HG03025 (cell line): ENCODE results near the gene POFUT2.

Experiments
- ATAC-seq: cut with Tn5 transposase; IDR thresholded peaks from one replicate; pipeline ENCODE4 v1.9.1; 2021; ENCODE audit warnings: mild to moderate bottlenecking, moderate library complexity; ENCODE audit not compliant: unreplicated experiment, low FRiP score

POFUT2 gene

DNA sequence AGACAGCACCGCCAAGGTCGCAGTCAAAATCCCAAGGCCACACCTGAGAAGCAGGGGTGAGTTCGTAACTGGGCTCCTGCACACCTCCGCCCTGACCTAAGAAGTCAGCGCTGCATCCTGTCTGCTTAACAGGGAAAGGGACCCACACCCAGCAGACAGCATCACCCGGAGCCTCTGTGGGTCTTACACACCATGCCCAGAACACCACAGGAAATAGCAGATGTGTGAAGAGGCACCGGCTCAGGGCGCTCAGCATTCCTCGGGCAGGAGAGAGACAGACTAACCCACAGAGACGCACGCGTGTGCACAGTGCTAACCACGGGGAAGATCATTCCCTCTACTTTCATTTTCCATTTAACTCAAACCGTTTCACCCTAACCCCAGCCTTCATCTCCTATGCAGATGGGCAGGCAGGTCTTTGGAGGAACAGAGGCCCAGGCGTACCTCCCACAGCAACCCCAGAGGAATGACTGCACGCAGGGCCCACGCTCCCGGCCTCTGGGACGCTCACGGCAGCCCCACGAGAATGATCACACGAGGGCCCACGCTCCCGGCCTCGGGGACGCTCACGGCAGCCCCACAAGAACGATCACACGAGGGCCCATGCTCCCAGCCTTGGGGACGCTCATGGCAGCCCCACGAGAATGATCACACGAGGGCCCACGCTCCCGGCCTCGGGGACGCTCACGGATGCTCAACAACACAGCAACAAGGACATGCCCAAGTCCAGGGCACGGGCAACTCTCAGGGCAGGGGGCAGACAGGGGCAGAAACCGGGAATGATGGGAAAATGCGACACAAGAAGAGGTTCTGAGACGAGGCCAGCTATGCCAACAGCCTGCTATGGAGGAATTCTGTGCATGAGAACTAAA lies 20.9 kb downstream of the POFUT2 start:
- no peak for ATAC-seq

- no peak for ATAC-seq
Observed at GRCh38 chr21:45265721-45266517, 21.8 kb downstream of the POFUT2 start.

DNA sequence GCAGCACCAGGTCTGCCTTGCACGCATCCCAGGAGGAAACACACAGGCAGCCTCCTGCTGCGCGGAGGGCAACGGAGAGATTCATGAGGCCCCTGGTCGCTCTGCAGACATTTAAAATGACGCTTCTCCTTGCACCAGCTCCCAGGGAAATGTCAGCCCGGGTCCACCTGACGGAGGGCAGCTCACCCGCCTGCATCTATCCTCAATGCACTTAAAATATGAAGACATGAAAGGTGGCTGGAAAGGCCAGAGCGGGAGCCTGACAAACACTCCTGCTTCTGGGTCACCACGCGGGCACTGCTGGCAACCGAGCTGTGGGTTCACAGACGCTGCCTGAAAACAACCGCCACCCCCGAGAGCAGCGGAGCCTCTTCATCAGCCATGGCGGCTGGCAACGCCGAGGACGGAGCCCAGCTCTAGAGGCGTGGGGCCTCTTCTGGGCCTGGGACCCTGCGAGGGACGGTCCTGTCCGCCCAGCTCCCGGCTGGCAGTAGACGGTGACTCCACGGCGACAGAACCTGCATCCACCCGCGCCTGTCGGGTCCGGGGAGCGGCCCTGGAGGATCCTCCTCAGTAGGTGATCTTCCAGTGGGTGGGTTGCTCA lies 22.7 kb downstream of the POFUT2 start:
- no peak for ATAC-seq

DNA sequence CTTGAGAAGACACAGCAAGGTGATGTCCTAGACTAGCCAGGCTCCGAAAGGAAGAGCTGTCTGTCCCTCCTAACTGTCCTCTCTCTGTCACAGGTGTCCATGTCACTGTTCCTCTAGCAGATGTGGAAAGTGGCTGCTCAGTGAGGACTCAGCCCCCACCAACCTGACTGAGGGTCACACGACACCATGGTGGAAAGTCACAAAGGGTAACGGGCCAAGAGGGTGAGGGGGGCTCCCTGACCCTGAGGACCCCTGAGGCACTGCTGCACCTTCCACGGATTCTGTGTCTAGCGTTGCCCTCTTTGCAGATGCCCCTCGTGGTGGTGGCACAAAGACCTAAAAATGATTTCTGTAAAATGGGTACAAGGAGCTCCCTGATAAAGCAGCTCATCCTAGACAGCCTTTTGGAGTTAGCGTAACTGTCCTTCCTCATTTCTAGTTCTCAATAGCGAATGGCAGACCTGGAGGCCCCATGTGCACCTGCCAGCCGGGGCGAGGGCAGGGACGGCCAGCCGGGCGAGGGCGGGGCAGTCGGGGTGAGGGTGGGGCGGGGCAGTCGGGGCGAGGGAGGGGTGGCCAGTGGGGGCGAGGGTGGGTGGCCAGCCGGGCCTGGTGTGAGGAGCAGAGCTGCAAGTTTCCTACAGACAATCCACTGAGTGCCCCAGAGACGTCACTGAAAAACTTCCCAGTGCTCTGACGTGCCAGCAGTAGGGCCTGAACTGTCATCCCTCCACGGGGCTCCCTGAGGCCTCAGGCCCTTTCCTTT lies 23.4 kb downstream of the POFUT2 start:
- no peak for ATAC-seq

- ATAC-seq, result no peak
Observed at GRCh38 chr21:45263534-45263933, 24.2 kb downstream of the POFUT2 start.

DNA sequence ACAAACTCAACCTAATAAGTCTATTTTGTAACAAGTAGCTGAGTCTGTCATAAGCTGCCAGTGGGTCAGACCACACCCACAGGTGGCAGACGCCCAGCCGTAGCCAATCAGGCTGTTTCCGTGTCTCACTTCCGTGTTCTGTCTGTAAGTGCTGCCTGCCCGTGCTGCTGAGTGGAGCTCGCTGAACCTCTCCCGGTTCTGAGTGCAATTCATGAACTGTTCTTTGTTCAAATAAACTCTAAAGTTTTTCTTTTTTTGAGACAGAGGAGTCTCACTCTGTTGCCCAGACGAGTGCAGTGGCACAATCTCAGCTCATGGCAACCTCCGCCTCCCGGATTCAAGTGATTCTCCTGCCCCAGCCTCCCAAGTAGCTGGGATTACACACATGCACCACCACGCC lies 25.1 kb downstream of the POFUT2 start:
- no peak for ATAC-seq

GRCh38 chr21:45262041-45262581 lies 25.6 kb downstream of the POFUT2 start:
- ATAC-seq, result no peak

- ATAC-seq, result no peak
Observed at GRCh38 chr21:45261093-45261492, 26.6 kb downstream of the POFUT2 start.

- no peak for ATAC-seq
Observed at GRCh38 chr21:45260191-45260825, 27.4 kb downstream of the POFUT2 start.

DNA sequence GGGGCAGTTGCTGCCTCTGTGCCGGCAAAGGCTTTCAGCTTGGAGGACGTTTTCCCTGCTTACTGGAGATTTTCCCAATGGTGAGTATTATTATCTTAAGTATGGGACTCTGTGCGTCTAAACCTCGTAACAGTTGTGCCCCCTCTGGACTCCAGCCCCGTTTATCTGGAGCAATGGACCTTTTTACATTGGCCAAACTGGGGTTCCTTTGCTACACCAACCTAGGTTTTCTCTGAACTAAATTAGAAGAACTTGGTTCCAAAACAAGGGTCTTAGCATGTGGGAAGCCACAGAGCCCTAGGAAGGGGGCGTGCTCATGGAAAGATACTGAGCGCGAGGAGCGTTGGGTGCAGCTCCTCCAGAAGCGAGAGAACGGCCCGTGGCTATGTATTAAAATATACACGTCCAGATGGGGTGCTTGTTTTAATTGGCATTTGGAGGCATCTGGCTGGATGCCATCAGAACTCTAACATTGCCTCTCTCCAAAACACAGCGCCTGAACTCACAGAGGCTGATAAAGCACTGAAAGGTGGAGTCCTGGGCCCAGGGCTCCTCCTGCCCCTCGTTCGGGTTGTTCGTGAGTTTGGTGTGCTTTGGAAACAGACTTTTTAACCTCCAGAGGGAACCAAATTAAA lies 28.4 kb downstream of the POFUT2 start:
- ATAC-seq, result no peak

DNA sequence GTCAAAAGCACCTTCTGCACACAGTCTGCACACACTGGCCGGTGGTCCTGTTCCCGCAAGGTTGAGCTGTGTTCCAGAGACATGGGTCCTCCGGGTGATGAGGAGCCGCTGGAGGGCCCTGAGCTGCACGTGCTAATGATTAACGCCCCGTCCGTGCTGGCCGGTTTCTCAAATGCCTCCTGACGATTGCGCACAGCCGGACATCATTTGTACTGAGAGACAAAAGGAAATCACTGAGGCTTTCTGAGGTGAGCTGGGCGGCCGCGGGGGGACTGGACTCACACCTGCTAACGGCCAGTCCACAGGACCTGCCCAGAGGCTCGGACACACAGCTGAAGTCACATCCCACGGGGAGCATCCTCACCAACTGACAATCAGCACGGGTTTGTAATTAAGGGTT lies 29.2 kb downstream of the POFUT2 start:
- no peak for ATAC-seq

- ATAC-seq, result no peak
Observed at GRCh38 chr21:45257673-45258341, 29.9 kb downstream of the POFUT2 start.

GRCh38 chr21:45256912-45257672 lies 30.6 kb downstream of the POFUT2 start:
- ATAC-seq, result no peak

DNA sequence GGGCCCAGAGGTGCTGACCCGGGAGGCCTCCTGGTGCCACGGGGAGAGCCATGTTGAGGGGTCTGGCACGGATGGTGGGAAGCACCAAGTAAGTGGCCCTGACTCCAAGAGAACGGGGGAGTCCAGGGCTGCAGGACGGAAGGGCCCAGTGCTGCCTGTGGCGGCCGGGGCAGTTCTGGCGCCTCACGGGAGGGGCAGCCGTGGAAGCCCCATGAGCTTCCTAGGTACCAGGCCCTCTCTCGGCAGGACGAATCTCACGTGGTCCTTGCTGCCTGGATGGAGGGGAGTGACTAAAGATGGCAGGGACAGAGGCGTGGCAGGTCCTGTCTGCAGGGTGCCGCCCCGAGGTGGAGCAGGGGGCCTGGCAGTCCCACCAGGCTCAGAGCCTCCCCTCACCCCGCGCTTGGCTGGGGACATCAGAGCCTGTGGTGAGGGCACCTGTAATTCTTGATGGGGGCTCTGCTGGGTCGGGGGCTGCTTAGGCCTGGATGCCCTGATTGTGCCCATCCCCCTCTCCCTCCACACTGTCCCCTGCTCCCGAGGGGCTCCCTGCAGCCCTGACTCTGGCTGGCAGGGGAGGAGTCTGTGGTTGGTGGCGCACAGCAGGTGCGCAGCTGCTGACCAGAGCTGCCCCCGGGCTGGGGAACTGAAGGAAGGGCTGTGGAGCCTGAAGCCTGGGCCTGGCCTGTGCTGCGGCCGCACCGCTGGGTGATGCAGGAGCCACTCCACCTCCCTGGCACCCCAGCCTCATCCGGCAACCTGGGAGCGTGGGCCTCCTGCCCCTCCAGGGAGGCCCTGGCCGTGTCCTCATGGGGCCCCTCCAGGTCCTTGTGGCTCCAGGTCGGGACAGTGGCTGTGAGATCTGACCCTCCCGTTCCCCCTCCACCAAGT lies 31.4 kb downstream of the POFUT2 start:
- no peak for ATAC-seq

- ATAC-seq, result no peak
Observed at GRCh38 chr21:45255381-45256020, 32.2 kb downstream of the POFUT2 start.

- no peak for ATAC-seq
Observed at GRCh38 chr21:45254460-45254930, 33.2 kb downstream of the POFUT2 start.
